ENCODE results near the gene NFKBIL1.
A peak's percentile ranks its signal among the peaks of the same experiment; 100 is the strongest.

Gene NFKBIL1

GRCh38 chr6:31559606-31559957, 12.2 kb downstream of the NFKBIL1 start:
- DNase-seq (ENCODE audit: low spot score) (no peak), FAIRE-seq (no peak)

- peak; percentile 75 for DNase-seq (ENCODE audit: low spot score)
- FAIRE-seq: no peak
These were observed 12.7 kb downstream of the NFKBIL1 start for GRCh38 chr6:31559958-31560696.

- FAIRE-seq (no peak), DNase-seq (ENCODE audit: low spot score) (no peak)
These were observed 13.3 kb downstream of the NFKBIL1 start for GRCh38 chr6:31560697-31561058.

GRCh38 chr6:31567531-31568370, 20.3 kb downstream of the NFKBIL1 start:
- no peak for DNase-seq (ENCODE audit: low spot score)
- no peak for FAIRE-seq

GRCh38 chr6:31568537-31568961, 21.1 kb downstream of the NFKBIL1 start:
- FAIRE-seq (no peak), DNase-seq (ENCODE audit: low spot score) (no peak)

DNA sequence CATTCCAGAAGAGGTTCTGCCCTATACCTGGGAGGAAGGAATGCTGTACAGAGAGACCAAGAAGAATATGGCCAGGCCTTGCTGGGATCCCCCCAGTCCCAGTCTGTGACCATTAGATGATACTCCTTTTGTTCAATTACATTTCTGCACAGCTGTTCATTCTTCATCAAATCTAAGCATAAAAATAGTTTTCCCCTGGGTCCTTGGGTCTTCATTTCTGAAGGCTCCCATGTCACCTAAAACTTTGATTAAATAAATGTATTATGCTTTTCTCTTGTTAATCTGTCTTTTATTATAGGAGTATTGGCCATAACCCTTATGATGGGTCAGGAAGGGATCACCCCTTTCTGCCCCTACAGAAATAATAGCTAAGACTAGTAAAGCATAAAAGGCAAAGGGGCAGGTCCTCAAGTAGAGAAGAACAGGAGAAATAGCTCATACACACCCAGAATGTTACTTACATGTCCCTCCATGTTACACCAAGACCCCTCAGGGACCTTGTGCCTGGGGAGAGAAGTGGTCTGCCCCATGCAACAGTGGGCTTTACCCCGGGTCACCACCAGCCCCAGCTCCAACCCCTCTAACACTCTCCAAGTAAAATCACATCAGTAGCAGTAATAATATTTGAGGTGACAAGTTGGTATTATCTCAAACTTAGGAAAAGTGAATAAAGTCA, 22.6 kb downstream of the NFKBIL1 start:
- DNase-seq (ENCODE audit: low spot score): no peak
- no peak for FAIRE-seq

- FAIRE-seq: no peak
- DNase-seq (ENCODE audit: low spot score): no peak
These were observed 24.9 kb downstream of the NFKBIL1 start, which contains the start of gene LTA for GRCh38 chr6:31572041-31572911. TSS of gene LTA (plus strand) at chr6:31572289. CDS start at chr6:31572743, 454 bp downstream.

DNA sequence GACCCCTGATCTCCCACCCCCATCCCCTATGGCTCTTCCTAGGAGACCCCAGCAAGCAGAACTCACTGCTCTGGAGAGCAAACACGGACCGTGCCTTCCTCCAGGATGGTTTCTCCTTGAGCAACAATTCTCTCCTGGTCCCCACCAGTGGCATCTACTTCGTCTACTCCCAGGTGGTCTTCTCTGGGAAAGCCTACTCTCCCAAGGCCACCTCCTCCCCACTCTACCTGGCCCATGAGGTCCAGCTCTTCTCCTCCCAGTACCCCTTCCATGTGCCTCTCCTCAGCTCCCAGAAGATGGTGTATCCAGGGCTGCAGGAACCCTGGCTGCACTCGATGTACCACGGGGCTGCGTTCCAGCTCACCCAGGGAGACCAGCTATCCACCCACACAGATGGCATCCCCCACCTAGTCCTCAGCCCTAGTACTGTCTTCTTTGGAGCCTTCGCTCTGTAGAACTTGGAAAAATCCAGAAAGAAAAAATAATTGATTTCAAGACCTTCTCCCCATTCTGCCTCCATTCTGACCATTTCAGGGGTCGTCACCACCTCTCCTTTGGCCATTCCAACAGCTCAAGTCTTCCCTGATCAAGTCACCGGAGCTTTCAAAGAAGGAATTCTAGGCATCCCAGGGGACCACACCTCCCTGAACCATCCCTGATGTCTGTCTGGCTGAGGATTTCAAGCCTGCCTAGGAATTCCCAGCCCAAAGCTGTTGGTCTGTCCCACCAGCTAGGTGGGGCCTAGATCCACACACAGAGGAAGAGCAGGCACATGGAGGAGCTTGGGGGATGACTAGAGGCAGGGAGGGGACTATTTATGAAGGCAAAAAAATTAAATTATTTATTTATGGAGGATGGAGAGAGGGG, 26.1 kb downstream of the NFKBIL1 start:
- no peak for DNase-seq (ENCODE audit: low spot score)
- FAIRE-seq: no peak

GRCh38 chr6:31574106-31575061, 27.0 kb downstream of the NFKBIL1 start:
- DNase-seq (ENCODE audit: low spot score): no peak
- no peak for FAIRE-seq

DNA sequence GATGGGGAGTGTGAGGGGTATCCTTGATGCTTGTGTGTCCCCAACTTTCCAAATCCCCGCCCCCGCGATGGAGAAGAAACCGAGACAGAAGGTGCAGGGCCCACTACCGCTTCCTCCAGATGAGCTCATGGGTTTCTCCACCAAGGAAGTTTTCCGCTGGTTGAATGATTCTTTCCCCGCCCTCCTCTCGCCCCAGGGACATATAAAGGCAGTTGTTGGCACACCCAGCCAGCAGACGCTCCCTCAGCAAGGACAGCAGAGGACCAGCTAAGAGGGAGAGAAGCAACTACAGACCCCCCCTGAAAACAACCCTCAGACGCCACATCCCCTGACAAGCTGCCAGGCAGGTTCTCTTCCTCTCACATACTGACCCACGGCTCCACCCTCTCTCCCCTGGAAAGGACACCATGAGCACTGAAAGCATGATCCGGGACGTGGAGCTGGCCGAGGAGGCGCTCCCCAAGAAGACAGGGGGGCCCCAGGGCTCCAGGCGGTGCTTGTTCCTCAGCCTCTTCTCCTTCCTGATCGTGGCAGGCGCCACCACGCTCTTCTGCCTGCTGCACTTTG, 28.0 kb downstream of the NFKBIL1 start, which contains the start of gene TNF:
Gene TNF, plus strand, starts transcription at position 231 of the 567 bp plus-strand sequence. Its CDS starts 177 bp downstream, at position 408.
- no peak for FAIRE-seq
- DNase-seq (ENCODE audit: low spot score): no peak

DNA sequence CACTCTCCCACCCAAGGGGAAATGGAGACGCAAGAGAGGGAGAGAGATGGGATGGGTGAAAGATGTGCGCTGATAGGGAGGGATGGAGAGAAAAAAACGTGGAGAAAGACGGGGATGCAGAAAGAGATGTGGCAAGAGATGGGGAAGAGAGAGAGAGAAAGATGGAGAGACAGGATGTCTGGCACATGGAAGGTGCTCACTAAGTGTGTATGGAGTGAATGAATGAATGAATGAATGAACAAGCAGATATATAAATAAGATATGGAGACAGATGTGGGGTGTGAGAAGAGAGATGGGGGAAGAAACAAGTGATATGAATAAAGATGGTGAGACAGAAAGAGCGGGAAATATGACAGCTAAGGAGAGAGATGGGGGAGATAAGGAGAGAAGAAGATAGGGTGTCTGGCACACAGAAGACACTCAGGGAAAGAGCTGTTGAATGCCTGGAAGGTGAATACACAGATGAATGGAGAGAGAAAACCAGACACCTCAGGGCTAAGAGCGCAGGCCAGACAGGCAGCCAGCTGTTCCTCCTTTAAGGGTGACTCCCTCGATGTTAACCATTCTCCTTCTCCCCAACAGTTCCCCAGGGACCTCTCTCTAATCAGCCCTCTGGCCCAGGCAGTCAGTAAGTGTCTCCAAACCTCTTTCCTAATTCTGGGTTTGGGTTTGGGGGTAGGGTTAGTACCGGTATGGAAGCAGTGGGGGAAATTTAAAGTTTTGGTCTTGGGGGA, 28.7 kb downstream of the NFKBIL1 start:
- DNase-seq (ENCODE audit: low spot score) (no peak), FAIRE-seq (no peak)

DNA sequence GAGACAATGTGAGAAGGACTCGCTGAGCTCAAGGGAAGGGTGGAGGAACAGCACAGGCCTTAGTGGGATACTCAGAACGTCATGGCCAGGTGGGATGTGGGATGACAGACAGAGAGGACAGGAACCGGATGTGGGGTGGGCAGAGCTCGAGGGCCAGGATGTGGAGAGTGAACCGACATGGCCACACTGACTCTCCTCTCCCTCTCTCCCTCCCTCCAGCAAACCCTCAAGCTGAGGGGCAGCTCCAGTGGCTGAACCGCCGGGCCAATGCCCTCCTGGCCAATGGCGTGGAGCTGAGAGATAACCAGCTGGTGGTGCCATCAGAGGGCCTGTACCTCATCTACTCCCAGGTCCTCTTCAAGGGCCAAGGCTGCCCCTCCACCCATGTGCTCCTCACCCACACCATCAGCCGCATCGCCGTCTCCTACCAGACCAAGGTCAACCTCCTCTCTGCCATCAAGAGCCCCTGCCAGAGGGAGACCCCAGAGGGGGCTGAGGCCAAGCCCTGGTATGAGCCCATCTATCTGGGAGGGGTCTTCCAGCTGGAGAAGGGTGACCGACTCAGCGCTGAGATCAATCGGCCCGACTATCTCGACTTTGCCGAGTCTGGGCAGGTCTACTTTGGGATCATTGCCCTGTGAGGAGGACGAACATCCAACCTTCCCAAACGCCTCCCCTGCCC, 29.6 kb downstream of the NFKBIL1 start:
- DNase-seq (ENCODE audit: low spot score): no peak
- no peak for FAIRE-seq

DNA sequence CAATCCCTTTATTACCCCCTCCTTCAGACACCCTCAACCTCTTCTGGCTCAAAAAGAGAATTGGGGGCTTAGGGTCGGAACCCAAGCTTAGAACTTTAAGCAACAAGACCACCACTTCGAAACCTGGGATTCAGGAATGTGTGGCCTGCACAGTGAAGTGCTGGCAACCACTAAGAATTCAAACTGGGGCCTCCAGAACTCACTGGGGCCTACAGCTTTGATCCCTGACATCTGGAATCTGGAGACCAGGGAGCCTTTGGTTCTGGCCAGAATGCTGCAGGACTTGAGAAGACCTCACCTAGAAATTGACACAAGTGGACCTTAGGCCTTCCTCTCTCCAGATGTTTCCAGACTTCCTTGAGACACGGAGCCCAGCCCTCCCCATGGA, 30.2 kb downstream of the NFKBIL1 start:
- FAIRE-seq: no peak
- DNase-seq (ENCODE audit: low spot score): no peak

- DNase-seq (ENCODE audit: low spot score) (no peak), FAIRE-seq (no peak)
These were observed 31.0 kb downstream of the NFKBIL1 start for GRCh38 chr6:31578184-31579118.

DNA sequence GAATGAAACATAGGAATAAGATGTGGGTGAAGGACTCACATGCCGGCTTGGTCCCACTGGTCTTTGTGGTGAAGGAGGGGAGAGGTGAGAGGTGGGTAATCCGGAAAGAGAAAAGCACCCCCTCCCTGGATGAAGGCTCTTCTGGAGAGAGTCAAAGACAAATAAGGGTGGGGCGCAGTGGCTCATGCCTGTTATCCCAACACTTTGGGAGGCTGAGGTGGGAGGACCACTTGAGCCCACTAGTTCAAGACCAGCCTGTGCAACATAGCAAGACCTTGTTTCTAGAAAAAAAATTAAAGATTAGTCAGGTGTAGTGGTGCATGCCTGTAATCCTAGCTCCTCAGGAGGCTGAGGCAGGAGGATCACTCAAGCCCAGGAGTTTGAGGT, 31.7 kb downstream of the NFKBIL1 start:
- no peak for DNase-seq (ENCODE audit: low spot score)
- no peak for FAIRE-seq

Measured in urothelium cell line (cell line).